ENCODE measurements around the gene PALM.

Gene PALM

GRCh38 chr19:778910-779653 lies 70.3 kb downstream of the PALM start:
- DNase-seq (ENCODE audit: low spot score), result peak; percentile 61

DNA sequence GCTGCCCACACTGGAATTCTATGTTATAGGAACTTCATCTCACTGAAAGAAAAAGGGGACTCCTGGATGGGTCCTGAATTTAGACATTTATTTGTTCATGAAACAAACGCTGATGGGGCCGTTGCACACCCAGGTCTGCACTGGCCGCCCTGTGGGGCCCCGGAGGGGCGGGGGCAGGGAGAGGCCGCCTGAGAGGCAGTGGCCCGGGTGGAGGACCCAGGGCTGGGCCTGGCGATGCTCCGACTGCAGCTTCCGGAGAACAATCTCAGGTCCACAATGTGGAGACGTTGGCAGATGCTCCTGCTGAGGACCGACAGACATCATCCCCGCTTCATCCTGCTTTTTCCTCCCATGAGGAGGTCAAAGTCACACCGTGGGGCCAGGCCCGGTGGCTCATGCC lies 72.2 kb downstream of the PALM start:
- DNase-seq (ENCODE audit: low spot score), result no peak

- DNase-seq (ENCODE audit: low spot score), result no peak
Measured at GRCh38 chr19:781800-782184, 73.1 kb downstream of the PALM start.

DNA sequence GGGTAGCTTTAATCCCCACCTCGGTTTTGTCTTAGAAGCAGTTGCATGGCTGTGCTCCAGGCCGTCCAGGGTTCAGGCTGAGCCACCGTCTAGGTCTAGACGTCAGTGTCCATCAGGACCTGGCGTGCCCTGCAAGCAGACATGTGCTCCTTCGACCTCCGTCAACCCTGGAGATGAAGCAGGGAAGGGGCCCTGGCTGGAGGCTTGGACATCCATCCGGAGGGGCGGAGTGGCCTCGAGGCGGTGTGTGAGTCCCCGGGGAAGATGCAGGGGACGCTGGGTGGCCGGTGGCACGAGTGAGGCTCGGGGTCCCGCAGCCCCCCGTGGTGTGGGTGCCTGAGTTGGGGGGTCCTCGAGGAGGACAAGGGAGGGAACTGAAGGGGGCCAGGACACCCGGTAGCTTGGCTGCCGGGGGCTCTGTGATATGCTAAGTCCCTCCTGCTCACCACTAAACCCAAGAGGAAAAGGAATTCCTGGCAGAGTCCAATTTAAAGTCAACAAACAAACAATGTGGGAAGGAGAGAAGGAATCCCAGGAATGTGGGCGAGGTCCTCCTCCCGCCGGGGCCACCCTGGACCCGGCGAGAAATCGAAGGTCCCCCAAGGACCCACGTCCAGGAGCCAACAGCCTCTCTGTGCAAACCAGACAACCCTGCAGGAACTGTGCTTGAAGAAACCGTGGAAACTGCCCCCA lies 73.6 kb downstream of the PALM start:
- no peak for DNase-seq (ENCODE audit: low spot score)

- no peak for DNase-seq (ENCODE audit: low spot score)
Measured at GRCh38 chr19:782878-783668, 74.3 kb downstream of the PALM start.

DNA sequence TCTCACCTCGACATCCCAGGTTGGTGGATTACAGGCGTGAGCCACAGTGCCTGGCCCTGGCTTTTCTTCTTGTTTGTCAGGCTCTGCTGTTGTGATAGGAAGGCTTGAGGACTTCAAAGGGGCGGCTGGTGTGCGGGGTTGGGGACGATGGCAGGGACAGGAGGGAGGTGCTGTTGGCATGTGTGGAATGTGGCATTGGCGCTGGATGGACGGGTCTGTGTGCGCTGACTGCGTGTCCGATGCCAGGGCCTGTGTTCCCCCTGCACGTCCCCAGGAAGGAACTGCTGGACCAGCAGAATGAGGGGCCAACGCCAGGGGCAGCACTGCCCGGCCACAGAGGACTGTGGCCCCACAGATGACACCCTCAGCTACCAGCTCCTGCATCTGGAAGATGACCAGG lies 75.8 kb downstream of the PALM start:
- DNase-seq (ENCODE audit: low spot score), result no peak

DNA sequence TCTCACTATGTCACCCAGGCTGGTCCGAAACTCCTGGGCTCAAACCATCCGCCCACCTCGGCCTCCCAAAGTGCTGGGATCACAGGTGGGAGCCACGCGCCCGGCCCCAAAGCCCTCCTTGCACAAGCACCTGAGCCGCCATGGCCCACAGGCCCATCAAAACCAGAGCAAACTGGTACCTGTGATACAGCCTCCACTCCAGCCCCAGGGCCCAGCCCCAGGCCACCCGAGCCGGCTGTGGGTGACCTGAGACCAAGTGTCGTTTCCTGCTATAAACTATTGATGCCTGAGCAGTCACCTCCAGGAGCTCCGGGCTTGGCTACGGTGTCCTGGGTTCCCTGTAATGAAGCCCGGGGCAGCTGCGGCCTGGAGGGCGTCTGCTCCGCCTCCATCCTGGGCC lies 78.8 kb downstream of the PALM start:
- DNase-seq (ENCODE audit: low spot score), result no peak

GRCh38 chr19:788686-788982 lies 79.9 kb downstream of the PALM start:
- DNase-seq (ENCODE audit: low spot score), result peak; percentile 82

- DNase-seq (ENCODE audit: low spot score), result peak; percentile 73
Measured at GRCh38 chr19:788983-789700, 80.4 kb downstream of the PALM start.

GRCh38 chr19:789701-790060 lies 80.9 kb downstream of the PALM start:
- no peak for DNase-seq (ENCODE audit: low spot score)

GRCh38 chr19:791007-791566 lies 82.4 kb downstream of the PALM start:
- no peak for DNase-seq (ENCODE audit: low spot score)

GRCh38 chr19:791567-792305 lies 83.0 kb downstream of the PALM start:
- DNase-seq (ENCODE audit: low spot score), result no peak

DNA sequence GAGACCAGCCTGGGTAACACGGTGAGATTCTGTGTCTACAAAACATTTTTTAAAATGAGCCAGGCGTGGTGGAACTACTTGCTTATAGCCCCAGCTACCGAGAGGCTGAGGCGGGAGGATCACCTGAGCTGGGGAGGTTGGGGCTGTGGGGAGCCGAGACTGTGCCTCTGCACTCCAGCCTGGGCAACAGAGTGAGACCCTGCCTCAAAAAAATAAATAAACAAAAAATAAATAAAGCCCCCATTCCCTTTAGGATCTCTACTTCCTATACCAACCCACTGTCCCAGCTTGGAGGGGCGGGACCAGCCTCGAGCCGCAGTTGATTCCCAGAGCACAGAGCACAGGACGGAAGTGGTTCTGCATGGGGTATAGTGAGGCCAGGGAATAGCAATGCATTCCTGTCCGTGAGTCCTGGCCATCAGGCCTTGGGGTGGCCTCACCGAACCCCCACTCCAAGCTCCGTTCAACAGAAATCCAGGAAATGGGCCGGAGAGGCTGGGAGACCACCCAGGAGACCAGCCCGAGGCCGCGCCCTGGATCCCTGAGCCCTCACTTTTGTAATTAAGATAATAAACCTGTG lies 83.7 kb downstream of the PALM start:
- no peak for DNase-seq (ENCODE audit: low spot score)

GRCh38 chr19:793806-794205 lies 85.1 kb downstream of the PALM start:
- no peak for DNase-seq (ENCODE audit: low spot score)

DNA sequence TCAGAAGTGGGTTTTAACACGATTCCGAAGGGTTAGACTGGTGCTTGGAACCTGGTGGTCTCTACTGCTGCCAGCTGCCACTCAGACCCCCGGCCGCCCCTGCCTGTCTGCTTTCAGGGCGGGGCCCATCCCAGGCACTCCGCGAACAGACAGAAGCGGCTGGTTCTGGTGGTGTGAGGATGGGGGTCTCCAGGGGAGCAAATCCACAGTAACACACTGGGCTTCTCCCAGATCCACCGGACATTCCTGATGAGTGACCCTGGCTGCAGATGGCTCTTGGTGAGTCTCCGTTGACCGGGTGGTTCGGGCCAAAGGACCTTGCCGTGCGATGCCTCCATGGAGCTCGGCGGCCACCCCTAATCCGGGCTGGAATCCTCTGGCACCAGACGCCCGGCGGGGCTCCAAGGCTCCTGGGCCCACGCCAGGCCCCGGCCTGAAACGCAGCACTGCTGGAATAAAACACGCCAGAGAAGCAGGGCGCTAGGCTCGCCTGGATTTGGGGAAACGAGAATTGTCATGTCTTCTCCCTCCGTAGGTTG lies 86.4 kb downstream of the PALM start:
- DNase-seq (ENCODE audit: low spot score), result no peak

DNA sequence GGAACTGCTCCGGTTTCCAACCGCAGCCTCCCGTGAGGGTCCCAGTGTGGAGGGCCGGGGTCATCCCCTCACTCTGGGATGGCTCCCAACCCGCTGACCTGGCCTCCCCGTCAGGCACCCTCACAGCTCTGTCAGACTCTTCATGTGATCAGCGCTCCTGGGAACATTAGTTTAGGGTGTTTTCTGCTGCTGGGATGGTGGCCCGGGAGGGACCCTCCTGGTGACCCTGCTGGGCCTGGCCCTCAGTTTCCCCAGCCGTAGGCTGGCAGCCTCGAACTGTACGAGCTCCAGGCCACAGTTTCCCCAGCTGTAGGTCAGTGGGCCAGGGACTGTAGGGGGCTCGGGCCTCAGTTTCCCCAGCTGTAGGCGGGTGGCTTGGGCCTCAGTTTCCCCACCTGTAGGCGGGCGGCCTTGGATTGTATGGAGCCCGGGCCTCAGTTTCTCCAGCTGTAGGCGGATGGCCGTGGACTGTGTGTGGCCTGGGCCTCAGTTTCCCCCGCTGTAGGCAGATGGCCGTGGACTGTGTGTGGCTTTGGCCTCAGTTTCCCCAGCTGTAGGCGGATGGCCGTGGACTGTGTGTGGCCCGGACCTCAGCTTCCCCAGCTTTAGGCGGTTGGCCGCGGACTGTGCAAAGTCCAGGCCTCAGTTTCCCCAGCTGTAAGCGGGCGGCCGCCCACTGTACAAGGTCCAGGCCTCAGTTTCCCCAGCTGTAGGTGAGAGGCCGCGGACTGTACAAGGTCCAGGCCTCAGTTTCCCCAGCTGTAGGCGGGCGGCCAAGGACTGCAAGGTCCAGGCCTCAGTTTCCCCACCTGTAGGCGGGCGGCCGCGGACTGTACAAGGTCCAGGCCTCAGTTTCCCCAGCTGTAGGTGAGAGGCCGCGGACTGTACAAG lies 87.2 kb downstream of the PALM start:
- DNase-seq (ENCODE audit: low spot score), result no peak

GRCh38 chr19:796692-797527 lies 88.2 kb downstream of the PALM start, which contains the start of gene PTBP1:
PTBP1 (plus strand) TSS chr19:797452; CDS start chr19:797498, 46 bp downstream.
- DNase-seq (ENCODE audit: low spot score), result peak; percentile 100
